PC-9 (cell line): ENCODE data around the gene PCNP.

Source experiments
- CTCF ChIP-seq: fragments of 200-600 bp; sonication (generic); conservative IDR thresholded peaks from 2 replicates; pipeline ENCODE4 v1.6.1; 2017; ENCODE audit warnings: mixed run types, antibody characterized with exemption, mild to moderate bottlenecking, moderate library complexity
- EZH2 ChIP-seq: fragments of 200-600 bp; sonication (generic); IDR thresholded peaks from 2 replicates; pipeline ENCODE4 v1.8.0; 2017; ENCODE audit warnings: antibody characterized with exemption, low read depth

- no peak for TF ChIP-seq CTCF
- TF ChIP-seq EZH2, result no peak
These were observed 46.5 kb upstream of the PCNP start for GRCh38 chr3:101527441-101527840.
